Kidney epithelial cell (primary cell): Measurements from ENCODE around the gene ARID3C. TPM values are rescaled to one million over a fixed set of nuclear protein-coding genes. Genes with fewer than 3 reads are reported as not detected.

Experiments used
- DNase-seq: peaks from one replicate; pipeline ENCODE4 v3.0.0-alpha.2; 2010; ENCODE audit warnings: low read depth
- H3K27me3 ChIP-seq: 2 replicates; pipeline ENCODE4 v1.6.0; 2011; ENCODE audit warnings: low read length; ENCODE audit not compliant: control insufficient read depth, insufficient read depth
- H3K36me3 ChIP-seq: 2 replicates; pipeline ENCODE4 v1.5.1; 2011; ENCODE audit warnings: low read length; ENCODE audit not compliant: control insufficient read depth, insufficient read depth
- H3K4me3 ChIP-seq: 2 replicates; pipeline ENCODE4 v1.5.1; 2011; ENCODE audit warnings: low read depth, mild to moderate bottlenecking, control low read depth, low read length
- total RNA-seq: library from RNA; depleted of rRNA; stranded (reverse); fragments of >200 nt; gene quantifications from 2 replicates; pipeline ENCODE4 v1.2.3, GENCODE V29; 2015
- TF ChIP-seq, protein P1 (sequence below): IDR thresholded peaks from 2 replicates; pipeline ENCODE4 v1.5.1; 2011; ENCODE audit warnings: mild to moderate bottlenecking, moderate library complexity, low read length, control low read depth, inconsistent platforms; ENCODE audit not compliant: insufficient read depth, poor library complexity, severe bottlenecking

Gene ARID3C
- total RNA-seq, 1 donor from 2014 or later = 1.0 TPM

DNA sequence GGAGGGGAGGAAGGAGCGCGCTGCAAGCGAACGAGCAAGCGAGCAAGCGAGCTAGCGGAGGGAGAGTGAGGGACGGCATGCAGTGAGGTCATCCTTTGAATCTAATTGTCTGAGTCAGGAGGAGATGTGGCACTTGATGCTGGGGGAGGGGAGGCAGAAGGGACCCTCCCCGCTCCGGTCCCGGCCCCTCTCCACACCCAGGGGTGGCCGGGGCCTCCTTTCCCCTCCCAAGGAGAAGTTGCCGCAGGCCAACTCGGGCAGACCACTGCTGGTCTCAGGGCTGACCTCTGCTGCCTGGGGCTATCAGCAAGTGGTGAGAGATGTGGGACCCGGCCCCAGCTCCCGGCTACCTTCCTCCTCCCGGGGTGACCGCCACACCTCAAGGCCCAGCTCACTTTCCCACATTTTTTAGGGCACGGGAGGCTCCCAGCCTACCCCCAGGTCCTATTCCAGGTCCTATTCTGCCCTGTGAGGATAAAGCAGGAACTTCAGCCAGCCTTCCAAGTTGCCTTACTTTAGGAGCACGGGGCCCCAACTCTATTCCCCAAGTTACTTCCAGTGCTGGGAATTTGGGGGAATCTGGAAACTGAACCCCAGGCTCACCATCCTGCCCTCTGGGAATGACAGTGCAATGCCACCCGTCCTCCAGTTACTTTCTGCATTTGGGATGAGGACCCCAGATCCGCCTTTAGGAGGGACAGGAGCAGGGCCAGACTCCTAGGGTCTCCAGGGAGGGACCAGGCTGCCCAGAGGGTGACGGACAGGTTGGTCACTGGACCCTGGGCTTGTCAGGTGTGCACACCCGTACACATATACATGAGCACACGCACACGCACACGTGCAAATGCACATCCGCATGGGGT is 50.4 kb downstream of the ARID3C start:
- peak; percentile 14 for DNase-seq
- H3K4me3 ChIP-seq = no peak overlapping the region
- TF ChIP-seq, protein P1, sequence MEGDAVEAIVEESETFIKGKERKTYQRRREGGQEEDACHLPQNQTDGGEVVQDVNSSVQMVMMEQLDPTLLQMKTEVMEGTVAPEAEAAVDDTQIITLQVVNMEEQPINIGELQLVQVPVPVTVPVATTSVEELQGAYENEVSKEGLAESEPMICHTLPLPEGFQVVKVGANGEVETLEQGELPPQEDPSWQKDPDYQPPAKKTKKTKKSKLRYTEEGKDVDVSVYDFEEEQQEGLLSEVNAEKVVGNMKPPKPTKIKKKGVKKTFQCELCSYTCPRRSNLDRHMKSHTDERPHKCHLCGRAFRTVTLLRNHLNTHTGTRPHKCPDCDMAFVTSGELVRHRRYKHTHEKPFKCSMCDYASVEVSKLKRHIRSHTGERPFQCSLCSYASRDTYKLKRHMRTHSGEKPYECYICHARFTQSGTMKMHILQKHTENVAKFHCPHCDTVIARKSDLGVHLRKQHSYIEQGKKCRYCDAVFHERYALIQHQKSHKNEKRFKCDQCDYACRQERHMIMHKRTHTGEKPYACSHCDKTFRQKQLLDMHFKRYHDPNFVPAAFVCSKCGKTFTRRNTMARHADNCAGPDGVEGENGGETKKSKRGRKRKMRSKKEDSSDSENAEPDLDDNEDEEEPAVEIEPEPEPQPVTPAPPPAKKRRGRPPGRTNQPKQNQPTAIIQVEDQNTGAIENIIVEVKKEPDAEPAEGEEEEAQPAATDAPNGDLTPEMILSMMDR = no peak
- H3K27me3 ChIP-seq = peaks cover 82% of the 10 kb centered on the region
- H3K36me3 ChIP-seq = no peaks in the 10 kb centered on the region

DNA sequence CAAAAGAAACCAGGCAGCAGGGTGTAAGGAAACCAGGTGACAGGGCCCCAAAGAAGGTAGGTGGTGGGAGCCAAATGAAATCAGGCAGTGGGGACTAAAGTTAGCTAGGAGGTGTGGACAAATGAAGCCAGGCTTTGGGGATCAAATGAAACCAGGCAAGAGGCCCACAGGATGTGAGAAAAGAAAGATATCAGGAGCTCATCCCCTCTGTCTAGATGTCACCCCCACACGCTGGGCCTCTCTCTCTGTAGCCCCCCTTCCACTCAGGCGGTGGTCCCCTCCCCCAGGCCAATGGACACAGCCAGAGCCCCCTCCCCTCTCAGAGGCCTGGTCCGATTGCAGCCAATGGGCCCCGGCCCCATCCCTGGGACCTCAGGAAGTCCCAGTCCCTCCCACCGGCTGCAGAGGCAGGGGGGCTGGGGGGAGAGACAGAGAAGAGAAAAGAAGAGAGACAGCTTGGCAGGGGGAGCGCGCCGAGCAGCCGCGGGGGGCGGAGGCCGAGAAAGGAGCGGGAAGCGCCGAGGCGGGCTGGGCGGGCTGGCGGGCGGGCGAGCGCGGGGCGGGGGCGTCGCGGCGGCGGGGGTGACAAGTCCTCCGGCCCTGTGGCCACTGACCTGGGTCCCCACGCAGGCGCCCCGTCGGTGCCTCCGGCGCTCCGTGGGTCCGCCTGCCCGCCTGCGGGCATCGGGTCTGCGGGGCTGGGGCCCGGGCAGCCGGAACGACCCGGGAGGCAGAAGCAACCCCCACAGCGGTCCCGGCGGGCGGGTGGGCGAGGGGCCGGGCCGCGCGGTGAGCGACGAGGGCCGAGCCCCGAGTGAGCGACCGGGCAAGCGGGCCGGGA is 51.2 kb downstream of the ARID3C start:
- Histone ChIP-seq H3K27me3 (peaks cover 82% of the 10 kb centered on the region), H3K36me3 (no peaks in the 10 kb centered on the region), H3K4me3 (no peak overlapping the region)
- DNase-seq = no peak
- TF ChIP-seq, protein P1 = no peak

DNA sequence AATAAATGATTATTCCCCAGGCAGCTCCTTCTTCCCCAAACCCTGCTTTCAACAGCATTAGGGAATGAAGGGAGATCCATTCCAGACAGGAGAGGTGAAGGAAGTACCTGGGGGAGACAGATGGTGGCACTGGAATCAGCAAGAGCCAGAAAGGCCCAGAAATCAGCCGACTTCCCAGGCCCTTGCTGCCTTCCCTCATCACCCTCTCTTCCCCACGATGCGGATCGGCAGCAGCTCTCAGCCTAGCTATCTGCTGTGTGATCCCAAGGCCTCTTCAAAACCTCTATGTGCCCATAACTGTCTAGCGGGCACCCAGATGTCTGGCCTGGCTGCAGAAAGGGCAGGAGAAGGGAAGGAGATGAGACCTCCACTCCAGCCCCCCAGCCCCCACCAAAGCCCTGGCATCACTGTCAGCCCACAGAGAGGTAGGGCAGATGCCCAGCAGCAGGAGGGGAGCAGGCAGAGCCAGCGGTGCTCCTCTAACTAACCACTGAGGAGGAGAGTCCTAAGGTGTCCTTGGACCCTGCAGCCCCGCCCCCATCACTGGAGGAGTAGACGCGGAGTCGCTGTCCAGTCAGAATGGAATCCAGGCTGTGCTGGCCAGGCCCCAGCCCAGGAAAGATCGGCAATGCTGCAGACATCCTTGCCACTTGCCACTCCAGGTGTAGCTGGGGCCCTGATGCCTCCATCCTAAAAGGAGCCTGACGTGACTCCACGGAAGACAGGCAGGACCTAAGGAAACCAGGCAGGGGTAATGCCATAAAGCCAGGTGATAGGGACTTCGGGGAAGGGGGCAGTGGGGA is 52.1 kb downstream of the ARID3C start:
- DNase-seq = no peak
- Histone ChIP-seq H3K27me3 (peaks cover 78% of the 10 kb centered on the region), H3K4me3 (no peak overlapping the region), H3K36me3 (no peaks in the 10 kb centered on the region)
- TF ChIP-seq, protein P1 = no peak

DNA sequence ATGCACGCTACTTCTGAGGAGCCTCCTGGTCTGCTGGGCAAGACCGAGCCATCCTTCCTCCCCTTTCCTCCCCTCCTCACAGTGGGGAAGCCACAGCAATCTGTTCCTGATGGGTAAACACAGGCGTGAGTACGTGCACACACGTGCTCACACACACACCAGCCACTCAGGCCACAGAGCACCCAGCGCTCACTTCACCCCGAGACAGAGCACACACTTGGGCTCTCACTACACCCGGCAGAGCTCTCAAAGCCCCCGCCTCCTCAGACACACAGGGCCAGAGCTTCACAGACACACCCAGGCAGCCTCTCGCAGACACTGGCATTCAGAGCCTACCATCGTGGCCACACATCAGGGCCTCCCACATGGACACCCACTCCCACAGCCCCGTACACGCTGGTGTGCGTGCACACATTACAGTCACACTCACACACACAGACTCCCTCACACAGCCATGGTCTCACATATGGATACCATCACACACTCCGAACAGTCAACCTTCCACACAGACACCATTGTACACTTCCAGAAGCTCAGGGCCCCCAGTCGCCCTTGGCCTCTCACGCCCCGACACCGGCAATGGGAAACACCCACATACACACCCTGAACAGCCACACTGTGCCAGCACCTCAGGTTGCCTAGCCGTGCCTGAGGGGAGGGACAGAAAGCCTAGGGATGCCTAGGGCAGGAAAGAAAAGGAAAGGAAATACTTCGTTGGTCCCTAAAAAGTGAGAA is 52.8 kb downstream of the ARID3C start:
- TF ChIP-seq, protein P1 = no peak
- H3K27me3 ChIP-seq = peaks cover 80% of the 10 kb centered on the region

DNA sequence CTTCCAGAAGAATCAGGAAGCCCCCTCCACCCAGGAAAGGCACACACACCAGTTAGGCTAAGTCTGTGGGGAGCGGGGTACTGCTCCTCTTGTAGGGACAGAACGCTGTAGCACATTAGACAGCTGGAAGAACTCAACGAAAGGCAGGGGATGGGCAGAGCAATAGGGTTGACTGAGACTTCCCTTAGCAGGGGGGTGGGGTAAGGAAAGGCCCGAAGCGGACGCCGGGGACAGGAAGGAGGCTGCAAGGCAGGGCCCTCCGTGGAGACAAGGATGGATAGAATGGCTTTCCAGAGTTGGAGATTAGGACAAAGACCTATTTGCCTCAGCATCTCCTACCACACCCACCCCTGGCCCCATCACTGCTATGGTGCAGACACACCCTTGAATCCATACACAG is 53.6 kb downstream of the ARID3C start:
- TF ChIP-seq, protein P1 = no peak
- no peaks in the 10 kb centered on the region for H3K36me3 ChIP-seq
- H3K27me3 ChIP-seq = peaks cover 80% of the 10 kb centered on the region
- H3K4me3 ChIP-seq = no peak overlapping the region
- DNase-seq = no peak

More for the DNA sequence above, 52.8 kb downstream of the ARID3C start:
- Histone ChIP-seq H3K36me3 (no peaks in the 10 kb centered on the region), H3K4me3 (no peak overlapping the region)
- no peak for DNase-seq
